ENCODE measurements around the gene FOXP2. TPM values are rescaled to one million over a fixed set of nuclear protein-coding genes. Genes with fewer than 3 reads are reported as not detected.

Gene FOXP2
- total RNA-seq, 1 experiment from 2014 or later, result not detected

DNA sequence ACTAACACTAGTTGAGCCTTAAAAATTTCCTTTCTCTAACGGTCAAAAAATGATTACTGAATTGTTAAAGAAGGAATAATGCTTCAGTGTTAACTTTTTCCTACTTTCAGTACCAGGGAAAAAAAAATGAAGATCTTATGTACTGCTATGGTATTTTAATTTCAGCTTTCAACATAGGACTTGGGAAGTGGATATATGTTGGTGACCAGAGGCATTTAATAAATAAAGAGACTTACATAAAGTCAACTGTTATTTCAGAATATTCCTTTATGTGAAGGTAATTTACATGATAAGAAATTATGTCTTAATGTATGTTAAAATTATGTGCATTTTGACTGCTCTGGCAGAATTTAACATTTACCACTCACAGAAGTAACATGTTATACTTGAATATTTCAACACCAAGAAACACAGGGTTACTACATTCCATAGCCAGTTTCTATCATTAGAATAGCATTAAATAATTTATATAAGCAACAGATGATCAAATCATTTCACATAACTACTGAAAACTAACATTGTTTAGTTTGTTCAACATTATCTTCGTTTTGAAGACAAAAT lies 257.0 kb downstream of the FOXP2 start:
- H2AFZ ChIP-seq (ENCODE audit: low read length), result no peak overlapping the region
- no peaks in the 10 kb centered on the region for H3K36me3 ChIP-seq (ENCODE audit: low read depth, low read length)
- H3K4me2 ChIP-seq (ENCODE audit: low read length), result no peak overlapping the region
- H3K9ac ChIP-seq (ENCODE audit: low read length), result no peak overlapping the region
- H3K27ac ChIP-seq (ENCODE audit: low read length), result no peak overlapping the region
- intact Hi-C loops (cut with micrococcal nuclease), result no loop called here
- no peaks in the 10 kb centered on the region for H4K20me1 ChIP-seq (ENCODE audit: low read length)
- no peak for ATAC-seq
- H3K9me2 ChIP-seq (replicated peaks; ENCODE audit: low read length), result no peaks in the 10 kb centered on the region
- no peaks in the 10 kb centered on the region for H3K9me3 ChIP-seq (ENCODE audit: low read length)
- no peak for DNase-seq
- peaks cover 29% of the 10 kb centered on the region for H3K27me3 ChIP-seq (ENCODE audit: low read length)
- no peak overlapping the region for H3K4me3 ChIP-seq (ENCODE audit: low read length)
- no peaks in the 10 kb centered on the region for H3K4me1 ChIP-seq (ENCODE audit: insufficient read depth, low read length)
- CTCF ChIA-PET, result no interaction called here
- BruUV-seq (replicated peaks), result no TSS peak
- POLR2A ChIA-PET (ENCODE audit: unreplicated experiment), result no interaction called here
- no peak for TF ChIP-seq EZH2 (IDR thresholded peaks at IDR 0.05; ENCODE audit: low read length, unreplicated experiment)
- TF ChIP-seq, protein P1, sequence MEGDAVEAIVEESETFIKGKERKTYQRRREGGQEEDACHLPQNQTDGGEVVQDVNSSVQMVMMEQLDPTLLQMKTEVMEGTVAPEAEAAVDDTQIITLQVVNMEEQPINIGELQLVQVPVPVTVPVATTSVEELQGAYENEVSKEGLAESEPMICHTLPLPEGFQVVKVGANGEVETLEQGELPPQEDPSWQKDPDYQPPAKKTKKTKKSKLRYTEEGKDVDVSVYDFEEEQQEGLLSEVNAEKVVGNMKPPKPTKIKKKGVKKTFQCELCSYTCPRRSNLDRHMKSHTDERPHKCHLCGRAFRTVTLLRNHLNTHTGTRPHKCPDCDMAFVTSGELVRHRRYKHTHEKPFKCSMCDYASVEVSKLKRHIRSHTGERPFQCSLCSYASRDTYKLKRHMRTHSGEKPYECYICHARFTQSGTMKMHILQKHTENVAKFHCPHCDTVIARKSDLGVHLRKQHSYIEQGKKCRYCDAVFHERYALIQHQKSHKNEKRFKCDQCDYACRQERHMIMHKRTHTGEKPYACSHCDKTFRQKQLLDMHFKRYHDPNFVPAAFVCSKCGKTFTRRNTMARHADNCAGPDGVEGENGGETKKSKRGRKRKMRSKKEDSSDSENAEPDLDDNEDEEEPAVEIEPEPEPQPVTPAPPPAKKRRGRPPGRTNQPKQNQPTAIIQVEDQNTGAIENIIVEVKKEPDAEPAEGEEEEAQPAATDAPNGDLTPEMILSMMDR (conservative IDR thresholded peaks at IDR 0.05; ENCODE audit: low read depth, low read length), result no peak
- H3F3A ChIP-seq (ENCODE audit: low read length, unreplicated experiment), result no peaks in the 10 kb centered on the region
- no peaks in the 10 kb centered on the region for H3K79me2 ChIP-seq (ENCODE audit: low read length)

DNA sequence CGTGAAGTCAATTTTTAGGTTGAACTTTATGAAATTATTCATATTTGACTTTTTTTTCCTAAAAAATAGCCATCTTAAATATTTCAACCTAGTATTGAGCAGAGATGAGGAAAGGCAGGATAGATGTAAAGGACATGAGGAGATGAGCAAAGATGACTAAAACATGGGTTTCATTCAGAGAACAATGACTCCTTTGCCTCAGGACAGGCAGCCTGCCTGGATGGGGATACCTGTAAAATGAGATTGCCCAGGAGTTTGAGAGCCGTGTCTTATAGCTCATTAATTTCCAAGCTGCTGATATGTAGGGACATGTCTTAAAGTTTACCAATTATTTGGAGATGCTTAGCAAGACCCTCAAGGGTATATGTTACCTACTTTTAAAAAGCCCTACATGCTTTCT lies 263.5 kb downstream of the FOXP2 start:
- H3K4me3 ChIP-seq (ENCODE audit: low read length), result no peak overlapping the region
- ChIA-PET CTCF (no interaction called here), POLR2A (ENCODE audit: unreplicated experiment) (no interaction called here)
- no peak overlapping the region for H2AFZ ChIP-seq (ENCODE audit: low read length)
- H3K27ac ChIP-seq (ENCODE audit: low read length), result no peak overlapping the region
- intact Hi-C loops (cut with micrococcal nuclease), result no loop called here
- no peaks in the 10 kb centered on the region for H3K36me3 ChIP-seq (ENCODE audit: low read depth, low read length)
- no peak for TF ChIP-seq EZH2 (IDR thresholded peaks at IDR 0.05; ENCODE audit: low read length, unreplicated experiment)
- TF ChIP-seq EZH2phosphoT487 (IDR thresholded peaks at IDR 0.05; ENCODE audit: borderline replicate concordance, low read length), result no peak
- TF ChIP-seq, protein P1 (conservative IDR thresholded peaks at IDR 0.05; ENCODE audit: low read depth, low read length), result no peak
- H3K4me1 ChIP-seq (ENCODE audit: insufficient read depth, low read length), result no peaks in the 10 kb centered on the region
- no peak overlapping the region for H3K4me2 ChIP-seq (ENCODE audit: low read length)
- ATAC-seq (no peak), DNase-seq (no peak)
- H3K27me3 ChIP-seq (ENCODE audit: low read length), result peaks cover 9% of the 10 kb centered on the region
- no peaks in the 10 kb centered on the region for H3F3A ChIP-seq (ENCODE audit: low read length, unreplicated experiment)
- H3K9me3 ChIP-seq (ENCODE audit: low read length), result no peaks in the 10 kb centered on the region
- no peaks in the 10 kb centered on the region for H3K79me2 ChIP-seq (ENCODE audit: low read length)
- no peaks in the 10 kb centered on the region for H4K20me1 ChIP-seq (ENCODE audit: low read length)
- H3K9ac ChIP-seq (ENCODE audit: low read length), result no peak overlapping the region
- no peaks in the 10 kb centered on the region for H3K9me2 ChIP-seq (replicated peaks; ENCODE audit: low read length)
- no TSS peak for BruUV-seq (replicated peaks)

GRCh38 chr7:114687238-114687637 lies 272.6 kb downstream of the FOXP2 start:
- CTCF ChIA-PET, result no interaction called here
- ATAC-seq (no peak), DNase-seq (no peak)

More at GRCh38 chr7:114687238-114687637, 272.6 kb downstream of the FOXP2 start:
- Histone ChIP-seq H3K36me3 (ENCODE audit: low read depth, low read length) (no peaks in the 10 kb centered on the region), H3K4me1 (ENCODE audit: insufficient read depth, low read length) (no peaks in the 10 kb centered on the region), H3F3A (ENCODE audit: low read length, unreplicated experiment) (no peaks in the 10 kb centered on the region), H2AFZ (ENCODE audit: low read length) (no peak overlapping the region), H3K9me2 (replicated peaks; ENCODE audit: low read length) (no peaks in the 10 kb centered on the region), H3K9ac (ENCODE audit: low read length) (no peak overlapping the region), H3K27me3 (ENCODE audit: low read length) (0 out of 2 replicates have a peak, but pooled peaks cover 6% of the 10 kb centered on the region), H3K27ac (ENCODE audit: low read length) (no peak overlapping the region), H3K4me3 (ENCODE audit: low read length) (no peak overlapping the region), H3K79me2 (ENCODE audit: low read length) (no peaks in the 10 kb centered on the region), H3K9me3 (ENCODE audit: low read length) (no peaks in the 10 kb centered on the region), H3K4me2 (ENCODE audit: low read length) (no peak overlapping the region), H4K20me1 (ENCODE audit: low read length) (no peaks in the 10 kb centered on the region)
- POLR2A ChIA-PET (ENCODE audit: unreplicated experiment), result no interaction called here
- no TSS peak for BruUV-seq (replicated peaks)
- TF ChIP-seq EZH2 (IDR thresholded peaks at IDR 0.05; ENCODE audit: low read length, unreplicated experiment), result no peak
- TF ChIP-seq EZH2phosphoT487 (IDR thresholded peaks at IDR 0.05; ENCODE audit: borderline replicate concordance, low read length), result no peak
- intact Hi-C loops (cut with micrococcal nuclease), result no loop called here
